Body of pancreas (tissue), 4 donors: ENCODE data around the gene CREM.

Experiments used
- CTCF ChIP-seq, 7 experiments: fragments of 450-650 bp in 4 of 7; fragments of 200-600 bp in 3 of 7; sonication (generic) in 3 of 7; IDR thresholded peaks; one replicate each; pipeline ENCODE4 v1.5.1; 2016 to 2019; ENCODE audit warnings: antibody characterized with exemption in 7 of 7
- POLR2A ChIP-seq, 3 donors: fragments of 450-650 bp; IDR thresholded peaks; one replicate each; pipeline ENCODE4 v1.6.1; 2016; ENCODE audit warnings: antibody characterized with exemption in 3 of 3, mild to moderate bottlenecking in 2 of 3

DNA sequence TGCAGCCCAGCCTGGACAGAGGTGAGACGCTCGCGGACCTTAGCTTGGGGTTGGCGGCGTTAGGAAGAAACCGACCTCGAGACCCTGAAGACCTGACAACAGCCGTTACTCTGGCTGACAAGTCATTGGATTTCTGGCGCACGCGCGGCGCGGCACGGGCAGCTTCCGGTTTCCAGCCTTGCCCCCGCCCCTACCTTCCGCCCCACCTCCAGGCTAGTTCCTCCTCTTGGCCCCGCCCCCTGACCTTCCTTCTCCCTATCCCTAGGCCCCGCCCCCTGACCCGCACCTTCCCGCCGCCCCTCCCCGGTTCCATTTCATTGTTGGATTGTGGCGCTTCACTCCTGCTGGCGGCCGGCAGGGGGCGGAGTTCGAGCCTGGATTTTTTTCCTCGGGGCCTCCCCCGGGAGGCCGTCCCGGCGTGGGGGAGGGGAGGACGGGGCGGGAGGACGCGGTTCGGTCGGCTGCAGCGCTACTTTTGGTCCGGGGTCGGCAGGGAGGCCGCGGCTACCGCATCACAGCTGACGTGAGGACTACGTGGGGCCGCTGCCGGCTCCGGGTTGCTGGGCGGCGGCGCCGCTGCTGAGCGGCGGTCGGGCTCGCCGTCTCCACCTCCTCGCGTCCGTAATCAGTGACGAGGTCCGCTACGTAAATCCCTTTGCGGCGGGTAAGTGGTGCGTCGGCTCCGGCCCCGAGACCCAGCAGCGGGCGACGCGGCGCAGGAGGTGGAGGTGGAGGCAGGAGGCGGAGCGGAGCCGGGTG is at the start of gene CREM:
- peak; percentile 97 to 99 (median 98) for TF ChIP-seq POLR2A (IDR thresholded peaks at IDR 0.05)
- TF ChIP-seq CTCF (IDR thresholded peaks at IDR 0.05): peak; percentile 94 to 97 (median 96)
